ES-I3 (cell line): ENCODE results near the gene IQSEC1.
A peak's percentile ranks its signal among the peaks of the same experiment; 100 is the strongest.

ENCODE experiments used
- H3K36me3 ChIP-seq: 2 replicates; pipeline ENCODE4 v1.6.1; 2013; ENCODE audit warnings: mild to moderate bottlenecking, low read length, control low read depth, moderate library complexity; ENCODE audit not compliant: insufficient read depth
- H3K4me1 ChIP-seq: 2 replicates; pipeline ENCODE4 v1.6.1; 2013; ENCODE audit warnings: mild to moderate bottlenecking, control low read depth, low read length; ENCODE audit not compliant: insufficient read depth
- H3K9ac ChIP-seq: 2 replicates; pipeline ENCODE4 v1.6.1; 2013; ENCODE audit warnings: low read depth, mild to moderate bottlenecking, low read length, moderate library complexity
- H3K9me3 ChIP-seq: 2 replicates; pipeline ENCODE4 v1.6.1; 2013; ENCODE audit warnings: mild to moderate bottlenecking, low read length, moderate library complexity; ENCODE audit not compliant: control insufficient read depth, insufficient read depth

Gene IQSEC1

GRCh38 chr3:12967606-12968351 is 105.5 kb downstream of the IQSEC1 start:
- no peaks in the 10 kb centered on the region for H3K9me3 ChIP-seq
- no peaks in the 10 kb centered on the region for H3K36me3 ChIP-seq
- peaks cover 11% of the 10 kb centered on the region for H3K4me1 ChIP-seq
- peak overlapping the region; percentile 87; the same call in 1 of the 2 replicates for H3K9ac ChIP-seq

GRCh38 chr3:12966847-12967605 is 106.2 kb downstream of the IQSEC1 start:
- peak overlapping the region; percentile 87; the same call in 1 of the 2 replicates for H3K9ac ChIP-seq
- H3K4me1 ChIP-seq: peaks cover 11% of the 10 kb centered on the region
- no peaks in the 10 kb centered on the region for H3K9me3 ChIP-seq
- H3K36me3 ChIP-seq: no peaks in the 10 kb centered on the region

- H3K9ac ChIP-seq: peak overlapping the region; percentile 87; the same call in 1 of the 2 replicates
- no peaks in the 10 kb centered on the region for H3K36me3 ChIP-seq
- H3K9me3 ChIP-seq: no peaks in the 10 kb centered on the region
- peaks cover 11% of the 10 kb centered on the region for H3K4me1 ChIP-seq
Observed at GRCh38 chr3:12965999-12966846, 107.0 kb downstream of the IQSEC1 start.

GRCh38 chr3:12964711-12965612 is 108.3 kb downstream of the IQSEC1 start:
- Histone ChIP-seq H3K9ac (no peak overlapping the region), H3K9me3 (no peaks in the 10 kb centered on the region), H3K4me1 (peaks cover 23% of the 10 kb centered on the region), H3K36me3 (no peaks in the 10 kb centered on the region)

- Histone ChIP-seq H3K4me1 (peaks cover 30% of the 10 kb centered on the region), H3K9me3 (no peaks in the 10 kb centered on the region), H3K36me3 (no peaks in the 10 kb centered on the region), H3K9ac (no peak overlapping the region)
Observed at GRCh38 chr3:12963922-12964701, 109.1 kb downstream of the IQSEC1 start.

GRCh38 chr3:12963231-12963896 is 109.9 kb downstream of the IQSEC1 start:
- H3K9me3 ChIP-seq: no peaks in the 10 kb centered on the region
- H3K4me1 ChIP-seq: peaks cover 30% of the 10 kb centered on the region
- no peak overlapping the region for H3K9ac ChIP-seq
- no peaks in the 10 kb centered on the region for H3K36me3 ChIP-seq

- no peaks in the 10 kb centered on the region for H3K36me3 ChIP-seq
- H3K9me3 ChIP-seq: no peaks in the 10 kb centered on the region
- H3K4me1 ChIP-seq: peaks cover 30% of the 10 kb centered on the region
- no peak overlapping the region for H3K9ac ChIP-seq
Observed at GRCh38 chr3:12962292-12962691, 110.9 kb downstream of the IQSEC1 start.

- Histone ChIP-seq H3K36me3 (no peaks in the 10 kb centered on the region), H3K9ac (no peak overlapping the region), H3K9me3 (no peaks in the 10 kb centered on the region), H3K4me1 (peaks cover 30% of the 10 kb centered on the region)
Observed at GRCh38 chr3:12961697-12962036, 111.6 kb downstream of the IQSEC1 start.

GRCh38 chr3:12961007-12961696 is 112.1 kb downstream of the IQSEC1 start:
- Histone ChIP-seq H3K4me1 (peaks cover 27% of the 10 kb centered on the region; the same call in 1 of the 2 replicates), H3K36me3 (no peaks in the 10 kb centered on the region), H3K9ac (no peak overlapping the region)

GRCh38 chr3:12960497-12960896 is 112.7 kb downstream of the IQSEC1 start:
- Histone ChIP-seq H3K9ac (no peak overlapping the region), H3K9me3 (no peaks in the 10 kb centered on the region), H3K4me1 (peaks cover 22% of the 10 kb centered on the region; the same call in 1 of the 2 replicates), H3K36me3 (no peaks in the 10 kb centered on the region)

More at GRCh38 chr3:12961007-12961696, 112.1 kb downstream of the IQSEC1 start:
- no peaks in the 10 kb centered on the region for H3K9me3 ChIP-seq

- Histone ChIP-seq H3K9ac (no peak overlapping the region), H3K4me1 (peaks cover 19% of the 10 kb centered on the region; the same call in 1 of the 2 replicates), H3K36me3 (no peaks in the 10 kb centered on the region), H3K9me3 (no peaks in the 10 kb centered on the region)
Observed at GRCh38 chr3:12959838-12960378, 113.3 kb downstream of the IQSEC1 start.

GRCh38 chr3:12959410-12959809 is 113.8 kb downstream of the IQSEC1 start:
- peaks cover 19% of the 10 kb centered on the region; the same call in 1 of the 2 replicates for H3K4me1 ChIP-seq
- H3K36me3 ChIP-seq: no peaks in the 10 kb centered on the region
- H3K9ac ChIP-seq: no peak overlapping the region
- no peaks in the 10 kb centered on the region for H3K9me3 ChIP-seq
